DMS53 treated with DMSO at 0.1 percent for 48 hours (cell line): ENCODE results near the gene SREK1IP1.
"Not testable (repeated sequence)": the region's sequence is repeated elsewhere in the genome, so short reads cannot be mapped to it uniquely, and the experiment has no call there.

ENCODE experiments used
- DNase-seq: peaks from one replicate; lab custom pipeline; 2025; ENCODE audit not compliant: unreplicated experiment; lab: John Stamatoyannopoulos, UW

The SREK1IP1 gene

GRCh38 chr5:64765804-64766504 is 2.5 kb downstream of the SREK1IP1 start:
- DNase-seq, result no peak

DNA sequence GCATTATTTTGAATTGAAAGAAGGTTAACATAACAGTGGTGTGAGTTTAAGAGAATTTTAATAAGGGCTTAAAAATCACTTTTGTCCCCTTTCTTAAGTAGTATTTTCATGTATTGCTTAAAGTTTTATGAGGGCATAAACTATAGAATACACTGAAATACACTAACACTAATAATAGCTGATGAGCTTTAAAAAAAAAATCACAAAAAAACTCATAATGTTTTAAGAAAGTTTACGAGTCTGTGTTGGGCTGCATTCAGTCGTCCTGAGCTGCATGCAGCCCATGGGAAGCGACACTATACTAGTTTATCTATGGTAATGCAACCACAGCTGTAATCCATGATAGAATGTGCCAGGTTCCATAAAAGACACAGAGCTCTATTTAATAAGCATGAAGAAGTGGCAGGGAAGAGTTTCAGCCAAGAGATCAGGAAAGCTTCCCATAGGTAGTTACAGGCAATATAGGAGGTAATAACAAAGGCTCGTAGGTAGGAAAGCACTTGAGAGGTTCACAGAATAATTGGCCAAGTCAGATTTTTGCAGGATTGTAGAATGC is 4.5 kb downstream of the SREK1IP1 start:
- no peak for DNase-seq

- no peak for DNase-seq
These were observed 8.4 kb downstream of the SREK1IP1 start for GRCh38 chr5:64759960-64760660.

- no peak for DNase-seq
These were observed 9.6 kb downstream of the SREK1IP1 start for GRCh38 chr5:64758901-64759300.

- no peak for DNase-seq
These were observed 14.4 kb downstream of the SREK1IP1 start for GRCh38 chr5:64754066-64754465.

GRCh38 chr5:64749385-64749784 is 19.1 kb downstream of the SREK1IP1 start:
- DNase-seq, result no peak

DNA sequence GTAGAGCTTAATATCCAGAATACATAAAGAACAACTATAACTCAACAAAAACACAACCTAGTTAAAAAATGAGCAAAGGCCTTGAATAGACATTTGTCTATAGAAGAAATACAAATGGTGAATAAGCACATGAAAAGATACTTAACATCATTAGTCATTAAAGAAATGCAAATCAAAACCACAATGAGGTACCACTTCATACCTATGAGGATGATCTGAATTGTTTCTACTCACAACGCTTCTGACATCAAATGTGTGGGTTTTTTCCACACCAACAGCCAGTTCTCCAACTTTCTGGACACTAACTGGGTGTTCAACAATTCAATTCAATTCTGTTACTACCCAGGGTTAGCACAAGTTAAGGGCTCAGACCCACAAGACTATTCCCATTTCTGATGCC is 22.0 kb downstream of the SREK1IP1 start:
- no peak for DNase-seq

DNA sequence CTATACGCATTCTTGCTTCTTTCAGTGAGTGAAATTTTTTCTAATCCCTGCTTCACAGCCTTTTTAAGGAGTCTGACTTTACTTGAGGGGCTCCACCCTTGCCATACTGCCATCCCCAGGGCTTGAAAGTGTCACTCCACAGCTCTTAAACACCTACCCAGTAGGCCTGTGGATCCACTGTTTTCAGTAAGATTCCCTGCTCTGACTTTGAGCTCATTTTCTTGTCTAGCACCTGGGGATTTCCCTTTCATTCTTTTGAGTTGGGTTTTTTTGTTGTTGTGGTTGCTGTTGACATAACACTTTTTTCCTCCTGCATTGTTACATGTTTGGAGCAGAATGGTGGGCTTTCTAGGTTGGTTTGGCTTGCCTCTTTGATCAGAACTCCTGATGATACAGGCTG is 23.6 kb downstream of the SREK1IP1 start:
- no peak for DNase-seq

DNA sequence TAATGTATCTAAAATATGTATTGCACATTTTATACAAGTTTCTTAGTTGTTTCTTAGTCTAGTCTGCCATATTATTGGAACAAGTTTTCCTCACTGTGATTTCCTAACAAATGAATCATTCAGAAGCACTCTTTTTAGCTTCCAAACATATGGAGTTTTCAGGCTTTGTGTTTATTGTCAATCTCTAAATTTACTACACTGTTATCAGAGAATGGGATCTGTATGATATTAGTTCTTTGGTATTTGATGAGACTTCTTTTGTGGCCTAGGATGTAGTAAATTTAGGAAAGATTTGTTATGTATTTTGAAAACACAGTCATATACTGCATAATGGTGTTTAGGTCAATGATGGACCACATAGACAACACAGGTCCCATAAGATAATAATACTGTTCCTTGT is 25.7 kb downstream of the SREK1IP1 start:
- DNase-seq, result no peak

DNA sequence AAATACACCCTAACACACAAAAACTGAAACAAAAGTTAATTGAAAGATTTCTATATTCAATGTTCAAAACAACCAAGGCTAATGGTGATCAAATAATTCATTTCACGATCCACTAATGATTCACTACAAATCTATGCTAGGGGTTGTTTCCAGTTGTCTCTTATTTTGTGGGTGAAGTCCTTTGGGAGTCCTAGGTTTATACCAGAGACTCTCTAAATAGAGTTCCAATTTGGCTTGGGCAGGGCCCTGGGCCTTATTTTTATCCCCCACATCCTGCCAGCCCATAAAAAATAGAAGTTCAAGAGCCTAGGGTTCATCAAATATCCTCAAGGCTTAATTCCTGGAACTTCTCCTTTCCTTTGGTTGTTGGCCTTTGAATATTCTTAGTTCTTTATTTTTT is 26.1 kb downstream of the SREK1IP1 start:
- DNase-seq, result no peak

DNA sequence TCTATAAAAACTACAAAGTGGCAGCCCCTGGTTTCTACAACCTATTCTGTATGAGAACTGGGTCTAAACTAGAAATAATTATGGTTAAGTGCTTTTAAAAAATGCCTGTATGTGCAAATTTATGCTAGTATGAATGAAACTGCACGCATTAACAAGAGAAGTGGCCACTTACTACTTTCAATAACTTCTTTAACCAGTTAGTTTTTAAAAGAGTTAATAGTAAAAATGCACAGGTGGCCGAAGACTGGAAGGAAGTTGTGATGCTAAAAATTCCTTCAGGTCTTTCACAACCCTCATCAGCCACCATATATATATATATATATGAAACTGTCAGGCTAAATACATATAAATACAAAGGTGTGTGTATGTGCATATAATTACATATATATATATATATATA is 41.3 kb downstream of the SREK1IP1 start:
- no peak for DNase-seq

DNA sequence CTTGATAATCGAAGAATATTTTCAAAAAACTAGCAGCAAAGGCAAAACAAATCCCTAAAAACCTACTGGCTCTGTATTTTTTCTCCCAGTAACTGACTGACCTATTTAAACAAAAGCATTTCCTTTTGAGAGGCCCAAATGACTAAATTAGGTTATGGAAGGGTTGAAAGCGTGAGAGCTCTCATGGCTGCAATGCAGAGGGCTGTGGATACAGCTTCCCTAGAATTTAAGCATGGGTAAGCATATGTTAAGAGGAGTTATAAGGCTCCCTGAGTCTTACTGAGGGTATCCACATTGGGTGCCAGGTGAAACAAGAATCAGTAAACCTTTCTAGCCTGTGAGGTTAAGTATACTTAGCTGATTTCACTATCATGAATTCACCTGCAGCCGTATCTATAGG is 45.9 kb downstream of the SREK1IP1 start:
- no peak for DNase-seq

GRCh38 chr5:64714495-64714894 is 54.0 kb downstream of the SREK1IP1 start:
- not testable (repeated sequence) for DNase-seq

- no peak for DNase-seq
These were observed 61.3 kb downstream of the SREK1IP1 start for GRCh38 chr5:64707191-64707590.

GRCh38 chr5:64706074-64706473 is 62.4 kb downstream of the SREK1IP1 start:
- DNase-seq, result not testable (repeated sequence)

DNA sequence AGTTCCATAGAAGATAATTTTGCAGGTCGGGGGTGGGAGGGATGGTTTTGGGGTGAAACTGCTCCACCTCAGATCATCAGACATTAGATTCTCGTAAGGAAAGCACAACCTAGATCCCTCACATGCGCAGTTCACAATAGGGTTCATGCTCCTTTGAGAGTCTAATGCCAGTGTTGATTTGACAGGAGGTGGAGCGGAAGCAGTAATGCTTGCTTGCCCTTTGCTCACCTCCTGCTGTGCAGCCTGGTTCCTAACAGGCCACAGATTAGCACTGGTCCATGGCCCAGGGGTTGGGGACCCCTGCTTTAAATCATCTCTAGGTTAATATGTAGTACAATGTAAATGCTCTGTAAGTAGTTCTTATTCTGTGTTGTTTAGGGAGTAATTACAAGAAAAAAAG is 67.7 kb downstream of the SREK1IP1 start:
- DNase-seq, result no peak

- DNase-seq, result not testable (repeated sequence)
These were observed 72.1 kb downstream of the SREK1IP1 start for GRCh38 chr5:64696414-64696813.

- DNase-seq, result no peak
These were observed 74.9 kb downstream of the SREK1IP1 start for GRCh38 chr5:64693636-64694035.

GRCh38 chr5:64691291-64691690 is 77.2 kb downstream of the SREK1IP1 start:
- no peak for DNase-seq

DNA sequence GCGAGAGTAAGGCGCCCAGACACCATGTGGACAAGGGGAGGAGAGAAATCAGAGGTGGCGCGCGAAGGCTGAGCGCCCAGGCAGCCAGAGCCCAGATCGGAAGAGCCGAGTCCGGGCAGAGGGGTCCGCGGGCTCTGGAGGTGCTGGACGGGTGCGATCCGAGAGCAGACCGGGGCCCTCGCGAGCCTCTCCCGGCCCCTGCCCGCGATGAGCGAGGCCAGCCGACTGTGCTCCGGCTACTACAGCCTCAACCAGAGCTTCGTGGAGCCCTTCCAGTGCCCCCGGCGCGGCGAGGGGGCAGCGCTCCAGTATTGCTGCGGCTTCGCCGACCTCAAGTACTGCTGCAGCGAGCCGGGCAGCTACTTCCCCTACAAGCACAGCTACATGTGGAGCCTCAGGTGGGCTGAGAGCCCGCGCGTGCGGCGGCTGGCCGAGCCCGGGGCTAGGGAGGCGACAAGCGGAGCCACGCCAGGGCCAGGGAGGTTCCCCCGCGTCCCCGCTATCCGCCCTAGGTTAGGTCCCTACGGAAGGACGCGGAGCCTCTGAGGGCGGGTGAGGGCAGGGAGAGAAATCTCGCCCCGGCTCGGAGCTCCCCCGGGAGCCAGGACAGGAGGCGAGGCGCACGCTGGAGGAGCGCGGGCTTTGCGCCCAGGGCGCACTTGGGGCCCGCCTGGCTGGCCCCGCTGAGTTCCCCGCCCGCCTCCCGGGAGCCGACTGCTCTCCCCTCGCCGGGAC is 77.9 kb downstream of the SREK1IP1 start, which contains the start of gene SHISAL2B:
Gene SHISAL2B (plus strand): TSS at position 87 of the 735 bp plus-strand sequence. CDS start 121 bp downstream, at position 208.
- peak; percentile 16 for DNase-seq

GRCh38 chr5:64690104-64690416 is 78.4 kb downstream of the SREK1IP1 start:
- no peak for DNase-seq

GRCh38 chr5:64688965-64689364 is 79.5 kb downstream of the SREK1IP1 start:
- no peak for DNase-seq
